Sigmoid colon (tissue), 7 donors: ENCODE data around the gene HDDC3. TPM values are rescaled to one million over a fixed set of nuclear protein-coding genes. Genes with fewer than 3 reads are reported as not detected.

Experiments
- DNase-seq: peaks from one replicate; pipeline ENCODE4 v3.0.0-alpha.2; 2019
- H3K27ac ChIP-seq, 4 donors: fragments of 200-600 bp; sonication (generic); one replicate each; pipeline ENCODE4 v1.5.1; 2016 to 2019; ENCODE audit warnings: mild to moderate bottlenecking in 1 of 4
- H3K27me3 ChIP-seq, 3 donors: fragments of 200-600 bp; sonication (generic); one replicate each; pipeline ENCODE4 v1.5.1; 2019; ENCODE audit warnings: mild to moderate bottlenecking in 1 of 3
- H3K36me3 ChIP-seq, 4 donors: fragments of 200-600 bp; sonication (generic); one replicate each; pipeline ENCODE4 v1.5.1; 2016 to 2019
- H3K4me1 ChIP-seq, 4 donors: fragments of 200-600 bp; sonication (generic); one replicate each; pipeline ENCODE4 v1.5.1; 2017 to 2019
- H3K4me3 ChIP-seq, 4 donors: fragments of 200-600 bp; sonication (generic); one replicate each; pipeline ENCODE4 v1.5.1; 2017 to 2019; ENCODE audit warnings: mild to moderate bottlenecking in 2 of 4, moderate library complexity in 1 of 4
- H3K9me3 ChIP-seq, 4 donors: fragments of 200-600 bp in 3 of 4; sonication (generic) in 3 of 4; one replicate each; pipeline versions ENCODE4 v1.5.1 to v1.6.1; 2013 to 2019
- CTCF ChIP-seq, 4 experiments: fragments of 450-650 bp in 3 of 4; fragments of 200-600 bp in 1 of 4; IDR thresholded peaks; one replicate each; pipeline ENCODE4 v1.5.1; 2016 to 2019; ENCODE audit warnings: antibody characterized with exemption in 4 of 4, mild to moderate bottlenecking in 3 of 4, moderate library complexity in 2 of 4
- EP300 ChIP-seq, 4 donors: sonication (generic); formaldehyde crosslinking; IDR thresholded peaks; one replicate each; pipeline ENCODE4 v1.6.1; 2017; ENCODE audit warnings: antibody characterized with exemption in 4 of 4
- POLR2A ChIP-seq, 2 donors: fragments of 450-650 bp; IDR thresholded peaks; one replicate each; pipeline ENCODE4 v1.6.1; 2016; ENCODE audit warnings: antibody characterized with exemption in 2 of 2, mild to moderate bottlenecking in 2 of 2, moderate library complexity in 2 of 2
- POLR2AphosphoS5 ChIP-seq, 4 donors: sonication (generic); formaldehyde crosslinking; IDR thresholded peaks; one replicate each; pipeline ENCODE4 v1.6.1; 2017; ENCODE audit warnings: antibody characterized with exemption in 4 of 4
- WGBS, 2 donors: extraction: QIAGEN DNeasy Blood & Tissue Kit; methylation state at CpG; one replicate each; pipeline ENCODE4 v1.1.7; 2013; 5-methylcytosine and 5-hydroxymethylcytosine counted together
- intact Hi-C: fragments of 100-400 bp; cut with DNase I; formaldehyde crosslinking; loops from one replicate; pipeline ENCODE4 v1.15.1; 2023
- polyA plus RNA-seq, 3 donors: library from polyadenylated mRNA; stranded (reverse); fragments of 200-250 nt; gene quantifications; one replicate each; pipeline ENCODE4 v1.2.3, GENCODE V29; 2013
- total RNA-seq, 4 donors: library from RNA; depleted of rRNA; stranded (reverse); fragments of >200 nt; gene quantifications; one replicate each; pipeline ENCODE4 v1.1.0, GENCODE V29; 2016
- donor health status: healthy with polysubstance abuse.
- donor health status: Bipolar disorder and iron deficiency.
- donor health status: healthy.

HDDC3 gene
- total and polyA plus RNA-seq, 7 donors = 5.2 to 27.0 (median 10.7) TPM

DNA sequence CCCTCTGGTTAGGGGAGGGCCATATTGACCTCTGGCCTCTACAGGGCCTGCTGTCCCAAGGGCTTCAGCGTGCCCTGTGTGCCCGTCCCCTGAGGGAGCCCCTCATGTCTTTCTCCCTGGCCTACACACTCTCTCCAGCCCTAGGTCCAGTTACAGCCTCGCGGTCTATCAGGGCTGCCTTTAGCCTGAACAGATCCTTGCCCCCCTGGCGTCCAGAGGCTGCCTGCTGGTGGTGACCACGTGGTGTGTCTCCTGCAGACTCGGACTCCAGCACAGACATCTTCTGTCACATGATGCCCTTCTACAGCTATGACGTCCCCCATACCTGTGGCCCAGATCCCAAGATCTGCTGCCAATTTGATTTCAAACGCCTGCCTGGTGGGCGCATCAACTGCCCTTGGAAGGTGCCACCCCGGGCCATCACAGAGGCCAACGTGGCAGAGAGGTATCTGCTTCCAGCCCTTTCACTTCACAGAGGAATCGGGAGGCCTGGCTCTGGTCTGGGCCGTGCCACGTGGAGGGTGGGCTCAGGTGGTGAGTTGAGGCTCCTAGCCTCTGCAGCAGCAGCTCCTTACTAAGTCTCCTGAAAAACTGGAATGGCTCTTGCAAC is 25.2 kb downstream of the HDDC3 start:
- 84 to 92% methylated on average over 15 of the region's 15 CpGs for WGBS, 2 donors
- no peak for TF ChIP-seq POLR2A (IDR thresholded peaks at IDR 0.05)
- no peak for TF ChIP-seq EP300 (IDR thresholded peaks at IDR 0.05)
- no peak for TF ChIP-seq POLR2AphosphoS5 (IDR thresholded peaks at IDR 0.05)
- TF ChIP-seq CTCF (IDR thresholded peaks at IDR 0.05) = no peak
- Histone ChIP-seq H3K36me3 (peaks cover 48 to 72% (median 60%) of the 10 kb centered on the region in 4 donors), H3K4me1 (peaks cover 0 to 21% (median 13%) of the 10 kb centered on the region in 4 donors), H3K9me3 (no peaks in the 10 kb centered on the region), H3K4me3 (no peak overlapping the region), H3K27me3 (no peaks in the 10 kb centered on the region), H3K27ac (no peak overlapping the region)
- DNase-seq = no peak
- intact Hi-C loops = no loop called here

DNA sequence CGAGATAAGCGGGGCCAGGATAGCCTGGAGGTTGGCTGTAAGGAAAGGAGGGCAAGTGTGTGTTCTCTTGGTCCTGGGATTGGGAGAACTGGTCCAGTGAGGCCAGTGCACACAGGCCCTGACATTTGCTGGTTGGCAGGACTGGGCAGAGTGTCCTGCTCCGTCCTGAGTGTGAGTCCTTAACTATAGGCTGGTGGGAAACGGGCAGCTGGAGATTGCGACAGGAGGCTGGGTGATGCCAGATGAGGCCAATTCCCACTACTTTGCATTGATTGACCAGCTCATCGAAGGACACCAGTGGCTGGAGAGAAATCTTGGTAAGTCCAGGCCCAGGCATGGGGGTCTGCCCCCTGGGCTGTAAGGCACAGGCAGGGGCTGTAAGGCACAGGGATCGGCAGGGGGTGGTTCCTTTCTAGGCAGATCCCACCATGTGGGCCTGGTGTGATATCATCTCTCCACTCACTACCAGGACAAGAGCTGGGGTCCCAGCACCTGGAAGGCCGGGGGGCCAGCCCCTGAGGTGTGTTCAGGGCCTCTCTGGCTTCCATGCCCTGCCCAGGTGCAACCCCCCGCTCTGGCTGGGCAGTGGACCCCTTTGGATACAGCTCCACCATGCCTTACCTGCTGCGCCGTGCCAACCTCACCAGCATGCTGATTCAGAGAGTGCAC is 26.0 kb downstream of the HDDC3 start:
- H3K9me3 ChIP-seq = no peaks in the 10 kb centered on the region
- H3K27me3 ChIP-seq = no peaks in the 10 kb centered on the region
- TF ChIP-seq POLR2A (IDR thresholded peaks at IDR 0.05) = no peak
- TF ChIP-seq POLR2AphosphoS5 (IDR thresholded peaks at IDR 0.05) = no peak
- TF ChIP-seq EP300 (IDR thresholded peaks at IDR 0.05) = no peak
- no peak for TF ChIP-seq CTCF (IDR thresholded peaks at IDR 0.05)
- H3K36me3 ChIP-seq = peaks cover 39 to 63% (median 53%) of the 10 kb centered on the region in 4 donors
- peaks cover 0 to 25% (median 20%) of the 10 kb centered on the region in 4 donors for H3K4me1 ChIP-seq
- WGBS, 2 donors = 97% methylated on average over 11 of the region's 11 CpGs
- intact Hi-C loops = no loop called here
- no peak for DNase-seq
- no peak overlapping the region for H3K27ac ChIP-seq
- H3K4me3 ChIP-seq = no peak overlapping the region

DNA sequence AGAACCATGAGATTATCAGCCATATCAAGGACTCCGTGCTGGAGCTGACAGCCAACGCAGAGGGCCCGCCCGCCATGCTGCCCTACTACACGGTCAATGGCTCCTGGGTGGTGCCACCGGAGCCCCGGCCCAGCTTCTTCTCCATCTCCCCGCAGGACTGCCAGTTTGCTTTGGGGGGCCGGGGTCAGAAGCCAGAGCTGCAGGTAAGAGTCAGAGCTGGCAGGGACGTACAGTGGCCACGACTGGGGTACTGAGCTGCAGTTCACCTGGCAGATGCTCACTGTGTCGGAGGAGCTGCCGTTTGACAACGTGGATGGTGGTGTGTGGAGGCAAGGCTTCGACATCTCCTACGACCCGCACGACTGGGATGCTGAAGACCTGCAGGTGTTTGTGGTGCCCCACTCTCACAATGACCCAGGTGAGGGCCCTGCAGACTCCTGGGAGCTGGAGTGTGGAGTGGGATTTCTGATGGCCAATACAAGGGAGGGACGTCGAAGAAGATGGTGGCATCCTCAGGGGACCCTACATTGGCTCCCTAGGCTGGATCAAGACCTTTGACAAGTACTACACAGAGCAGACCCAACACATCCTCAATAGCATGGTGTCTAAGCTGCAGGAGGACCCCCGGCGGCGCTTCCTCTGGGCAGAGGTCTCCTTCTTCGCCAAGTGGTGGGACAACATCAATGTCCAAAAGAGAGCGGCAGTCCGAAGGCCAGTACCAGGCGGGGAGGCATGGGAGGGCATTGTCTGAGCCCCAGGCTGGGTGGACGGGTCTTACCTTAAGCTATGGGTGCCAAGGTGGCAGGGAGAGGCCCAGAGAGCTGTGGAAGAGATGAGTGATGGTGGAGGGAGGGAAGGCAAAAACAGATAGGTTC is 26.8 kb downstream of the HDDC3 start:
- no peak overlapping the region for H3K27ac ChIP-seq
- H3K36me3 ChIP-seq = peaks cover 32 to 56% (median 45%) of the 10 kb centered on the region in 4 donors
- H3K27me3 ChIP-seq = no peaks in the 10 kb centered on the region
- WGBS, 2 donors = 94 to 97% methylated on average over 28 of the region's 28 CpGs
- no peak for DNase-seq
- intact Hi-C loops = no loop called here
- H3K4me3 ChIP-seq = no peak overlapping the region
- H3K4me1 ChIP-seq = peaks cover 0 to 25% (median 21%) of the 10 kb centered on the region in 4 donors
- H3K9me3 ChIP-seq = no peaks in the 10 kb centered on the region
- TF ChIP-seq POLR2AphosphoS5 (IDR thresholded peaks at IDR 0.05) = no peak
- no peak for TF ChIP-seq POLR2A (IDR thresholded peaks at IDR 0.05)
- no peak for TF ChIP-seq EP300 (IDR thresholded peaks at IDR 0.05)
- no peak for TF ChIP-seq CTCF (IDR thresholded peaks at IDR 0.05)

- DNase-seq = no peak
- peaks cover 24 to 48% (median 38%) of the 10 kb centered on the region in 4 donors for H3K36me3 ChIP-seq
- TF ChIP-seq POLR2AphosphoS5 (IDR thresholded peaks at IDR 0.05) = no peak
- H3K4me3 ChIP-seq = no peak overlapping the region
- peaks cover 0 to 25% (median 21%) of the 10 kb centered on the region in 4 donors for H3K4me1 ChIP-seq
- no peaks in the 10 kb centered on the region for H3K9me3 ChIP-seq
- intact Hi-C loops = no loop called here
- H3K27me3 ChIP-seq = no peaks in the 10 kb centered on the region
- H3K27ac ChIP-seq = no peak overlapping the region
- WGBS, 2 donors = 94 to 97% methylated on average over 9 of the region's 9 CpGs
Measured at GRCh38 chr15:90904746-90905145, 27.6 kb downstream of the HDDC3 start.
